ENCODE measurements around the gene CYSLTR1.
"Not testable (repeated sequence)": the region's sequence is repeated elsewhere in the genome, so short reads cannot be mapped to it uniquely, and the experiment has no call there.

CYSLTR1 gene

GRCh38 chrX:78237127-78237526 lies 90.3 kb downstream of the CYSLTR1 start:
- Histone ChIP-seq H3K27me3 (ENCODE audit: control insufficient read depth in 1 of 2, insufficient read depth in 2 of 2, low read length in 2 of 2) (peaks cover 0 to 10% of the 10 kb centered on the region in 2 donors), H3K9ac (ENCODE audit: low read length in 2 of 2) (no peak overlapping the region), H3K36me3 (ENCODE audit: control insufficient read depth in 2 of 2, insufficient read depth in 2 of 2, low read length in 2 of 2) (no peaks in the 10 kb centered on the region), H3K4me3 (ENCODE audit: low read length in 2 of 2) (no peak overlapping the region), H3K27ac (ENCODE audit: low read length) (no peak overlapping the region), H3K4me1 (ENCODE audit: control insufficient read depth, insufficient read depth, low read length) (no peaks in the 10 kb centered on the region), H3K9me3 (ENCODE audit: control insufficient read depth in 2 of 2, low read length in 2 of 2) (no peaks in the 10 kb centered on the region)

- not testable (repeated sequence) for H3K4me1 ChIP-seq (ENCODE audit: control insufficient read depth, insufficient read depth, low read length); H3K4me3 ChIP-seq (ENCODE audit: low read length in 2 of 2); H3K9me3 ChIP-seq (ENCODE audit: control insufficient read depth in 2 of 2, low read length in 2 of 2); H3K9ac ChIP-seq (ENCODE audit: low read length in 2 of 2); H3K36me3 ChIP-seq (ENCODE audit: control insufficient read depth in 2 of 2, insufficient read depth in 2 of 2, low read length in 2 of 2); H3K27me3 ChIP-seq (ENCODE audit: control insufficient read depth in 1 of 2, insufficient read depth in 2 of 2, low read length in 2 of 2); H3K27ac ChIP-seq (ENCODE audit: low read length)
Observed at GRCh38 chrX:78226047-78226446, 101.4 kb downstream of the CYSLTR1 start.

Data from stomach smooth muscle (tissue), 2 donors.